Hepatic stellate cell (primary cell): ENCODE measurements around the gene SYT9.
"Not testable (repeated sequence)": the region's sequence is repeated elsewhere in the genome, so short reads cannot be mapped to it uniquely, and the experiment has no call there.

Source experiments
- DNase-seq: peaks from one replicate; pipeline ENCODE4 v3.0.0; 2011; ENCODE audit warnings: low spot score

SYT9 gene

GRCh38 chr11:7511401-7511800 lies 259.7 kb downstream of the SYT9 start:
- no peak for DNase-seq

- peak; percentile 66 for DNase-seq
Observed at GRCh38 chr11:7512525-7513233, 261.0 kb downstream of the SYT9 start.

GRCh38 chr11:7513234-7514098 lies 261.8 kb downstream of the SYT9 start, which contains the start of gene PPFIBP2:
TSS of gene PPFIBP2 (plus strand) at chr11:7513999. CDS start at chr11:7549476, 35,477 bp downstream.
- peak; percentile 92 for DNase-seq

GRCh38 chr11:7514099-7514591 lies 262.4 kb downstream of the SYT9 start:
- peak; percentile 19 for DNase-seq

- no peak for DNase-seq
Observed at GRCh38 chr11:7515447-7515886, 263.8 kb downstream of the SYT9 start.

GRCh38 chr11:7516475-7516874 lies 264.8 kb downstream of the SYT9 start:
- DNase-seq = no peak

- not testable (repeated sequence) for DNase-seq
Observed at GRCh38 chr11:7517743-7518142, 266.0 kb downstream of the SYT9 start.
